Fibroblast of the aortic adventitia (primary cell): Measurements from ENCODE around the gene SERINC2. TPM values are rescaled to one million over a fixed set of nuclear protein-coding genes. Genes with fewer than 3 reads are reported as not detected.

Experiments used
- DNase-seq: peaks from one replicate; pipeline ENCODE4 v3.0.0-alpha.2; 2010; ENCODE audit warnings: low read depth
- H3K4me3 ChIP-seq: 2 replicates; pipeline ENCODE4 v1.5.1; 2011; ENCODE audit warnings: low read depth, mild to moderate bottlenecking, control low read depth, low read length, moderate library complexity
- total RNA-seq: library from RNA; depleted of rRNA; stranded (reverse); fragments of >200 nt; gene quantifications from 2 replicates; pipeline ENCODE4 v1.2.3, GENCODE V29; 2012; ENCODE audit warnings: low replicate concordance
- TF ChIP-seq, protein P1 (sequence below): IDR thresholded peaks from 2 replicates; pipeline ENCODE4 v1.5.1; 2011; ENCODE audit warnings: mild to moderate bottlenecking, low read length, control low read depth, inconsistent platforms; ENCODE audit not compliant: insufficient read depth

SERINC2 gene
- total RNA-seq, 1 donor = 5.4 TPM

DNA sequence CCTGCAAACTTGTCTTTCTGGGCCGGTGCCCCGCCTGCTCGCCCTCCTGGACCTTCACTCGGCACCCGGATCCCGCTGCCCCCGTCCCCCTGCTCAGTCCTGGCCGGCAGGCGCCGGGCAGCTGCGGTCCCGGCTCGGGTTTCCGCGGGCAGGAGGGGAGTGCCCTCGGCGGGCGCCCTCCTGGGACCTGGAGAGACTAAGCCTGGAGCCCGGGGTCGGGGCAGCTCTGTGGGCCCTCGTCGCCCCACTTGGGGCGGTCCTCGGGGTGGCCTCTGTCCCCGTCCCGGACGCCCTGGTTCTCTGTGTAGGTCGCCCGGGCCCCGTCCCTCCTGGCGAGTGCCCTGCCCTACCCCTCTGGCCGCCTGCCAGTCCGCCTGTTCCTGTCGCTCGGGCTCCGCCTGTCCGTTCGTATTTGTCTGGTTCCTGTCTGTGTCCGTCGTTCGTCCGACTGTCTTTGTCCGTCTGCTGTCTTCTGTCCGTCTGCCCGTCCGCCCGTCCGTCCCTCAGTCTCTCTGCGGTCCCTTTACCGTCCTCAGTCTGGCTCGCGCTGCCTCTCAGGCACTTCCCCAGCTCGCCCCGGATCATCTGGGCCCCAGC, 490 bp downstream of the SERINC2 start:
- TF ChIP-seq, protein P1, sequence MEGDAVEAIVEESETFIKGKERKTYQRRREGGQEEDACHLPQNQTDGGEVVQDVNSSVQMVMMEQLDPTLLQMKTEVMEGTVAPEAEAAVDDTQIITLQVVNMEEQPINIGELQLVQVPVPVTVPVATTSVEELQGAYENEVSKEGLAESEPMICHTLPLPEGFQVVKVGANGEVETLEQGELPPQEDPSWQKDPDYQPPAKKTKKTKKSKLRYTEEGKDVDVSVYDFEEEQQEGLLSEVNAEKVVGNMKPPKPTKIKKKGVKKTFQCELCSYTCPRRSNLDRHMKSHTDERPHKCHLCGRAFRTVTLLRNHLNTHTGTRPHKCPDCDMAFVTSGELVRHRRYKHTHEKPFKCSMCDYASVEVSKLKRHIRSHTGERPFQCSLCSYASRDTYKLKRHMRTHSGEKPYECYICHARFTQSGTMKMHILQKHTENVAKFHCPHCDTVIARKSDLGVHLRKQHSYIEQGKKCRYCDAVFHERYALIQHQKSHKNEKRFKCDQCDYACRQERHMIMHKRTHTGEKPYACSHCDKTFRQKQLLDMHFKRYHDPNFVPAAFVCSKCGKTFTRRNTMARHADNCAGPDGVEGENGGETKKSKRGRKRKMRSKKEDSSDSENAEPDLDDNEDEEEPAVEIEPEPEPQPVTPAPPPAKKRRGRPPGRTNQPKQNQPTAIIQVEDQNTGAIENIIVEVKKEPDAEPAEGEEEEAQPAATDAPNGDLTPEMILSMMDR = no peak
- H3K4me3 ChIP-seq = peak overlapping the region; percentile 72
- DNase-seq = peak; percentile 23

DNA sequence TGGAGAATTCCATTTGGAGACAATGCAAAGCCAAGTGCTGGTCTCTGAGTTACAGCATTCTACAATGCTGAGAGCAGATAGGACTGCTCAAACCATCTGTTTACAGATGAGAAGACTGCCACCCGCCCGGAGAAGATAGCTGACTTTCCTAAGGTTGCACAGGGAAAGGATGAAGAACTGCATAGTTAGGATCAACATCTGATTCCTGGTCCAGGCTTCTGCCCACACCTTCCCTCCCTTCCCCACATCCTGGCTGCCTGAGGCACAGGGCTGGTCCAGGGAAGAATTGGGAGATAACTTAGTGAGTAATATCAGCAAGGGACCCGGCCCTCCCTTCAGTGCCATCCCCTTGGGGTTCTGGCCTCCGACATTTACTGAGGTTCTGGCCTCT, 2.0 kb downstream of the SERINC2 start:
- DNase-seq = no peak
- no peak overlapping the region for H3K4me3 ChIP-seq
- TF ChIP-seq, protein P1 = no peak

DNA sequence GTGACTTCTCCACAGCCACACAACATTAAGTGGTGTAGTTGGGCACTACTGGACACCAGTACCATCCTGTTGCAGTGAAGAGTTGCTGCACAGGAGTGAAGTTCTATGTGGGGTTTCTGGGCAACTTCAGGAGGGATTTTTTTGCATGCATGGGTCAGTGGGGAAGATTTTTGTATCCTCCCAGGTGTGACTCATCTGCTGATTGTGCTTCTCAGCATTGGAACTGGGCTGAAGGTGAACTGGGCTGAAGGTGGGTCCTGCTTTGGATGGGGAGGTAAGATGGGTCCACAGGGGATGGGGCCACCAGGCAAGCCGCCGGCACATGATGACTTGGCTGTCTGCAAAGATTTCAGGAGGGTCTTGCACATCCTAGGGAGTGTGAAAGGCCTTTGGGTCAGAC, 2.6 kb downstream of the SERINC2 start:
- no peak for DNase-seq
- no peak overlapping the region for H3K4me3 ChIP-seq
- TF ChIP-seq, protein P1 = no peak

DNA sequence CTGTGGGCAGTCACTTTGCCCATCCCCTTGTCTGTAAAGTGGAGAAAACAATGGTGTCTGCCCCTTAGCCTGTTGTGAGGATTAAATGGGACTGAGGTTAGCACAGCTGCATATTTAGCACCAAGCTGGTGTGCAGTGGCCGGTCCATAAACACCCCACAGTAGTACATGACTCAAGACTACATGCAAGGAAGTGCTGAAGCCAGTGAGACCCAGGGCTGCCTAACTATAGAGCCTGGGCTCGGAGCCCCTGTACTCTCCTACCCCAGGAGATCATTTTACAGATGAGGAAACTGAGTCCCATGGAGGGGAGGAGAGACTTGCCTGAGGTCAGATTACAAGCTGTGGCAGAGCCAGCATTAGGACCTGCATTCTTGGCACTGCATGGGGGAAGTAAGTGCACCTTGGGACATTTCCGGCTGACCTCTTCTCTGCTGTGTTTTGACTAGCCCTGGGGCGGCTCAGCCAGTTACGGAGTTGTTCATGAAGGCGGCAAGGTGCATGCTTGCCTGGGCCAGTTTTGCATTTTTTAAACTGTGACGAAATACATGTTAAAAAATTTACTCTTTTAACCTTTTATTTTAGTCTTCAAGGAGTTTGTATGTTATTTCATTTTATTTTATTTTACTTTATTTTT, 3.2 kb downstream of the SERINC2 start:
- H3K4me3 ChIP-seq = no peak overlapping the region
- TF ChIP-seq, protein P1 = no peak
- no peak for DNase-seq

DNA sequence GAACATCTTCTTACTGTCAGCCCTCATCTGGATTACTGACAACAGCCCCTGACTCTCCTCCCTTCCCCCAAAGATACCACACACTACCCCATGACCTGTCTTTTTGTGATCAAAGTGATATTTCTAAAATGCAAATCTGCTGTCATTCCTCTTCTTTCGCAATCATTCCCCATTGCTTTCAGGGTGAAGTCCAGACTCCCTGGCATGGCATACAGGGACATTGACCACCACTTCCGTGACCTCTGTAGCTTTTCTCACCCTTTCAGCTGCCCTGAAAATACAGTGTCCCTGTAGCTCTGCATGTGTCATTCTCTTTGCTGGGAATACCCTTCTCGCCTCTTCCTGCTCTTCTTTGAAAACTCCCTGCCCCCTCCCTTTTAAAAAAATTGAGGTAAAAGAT, 4.1 kb downstream of the SERINC2 start:
- DNase-seq = no peak
- TF ChIP-seq, protein P1 = no peak
- H3K4me3 ChIP-seq = no peak overlapping the region

DNA sequence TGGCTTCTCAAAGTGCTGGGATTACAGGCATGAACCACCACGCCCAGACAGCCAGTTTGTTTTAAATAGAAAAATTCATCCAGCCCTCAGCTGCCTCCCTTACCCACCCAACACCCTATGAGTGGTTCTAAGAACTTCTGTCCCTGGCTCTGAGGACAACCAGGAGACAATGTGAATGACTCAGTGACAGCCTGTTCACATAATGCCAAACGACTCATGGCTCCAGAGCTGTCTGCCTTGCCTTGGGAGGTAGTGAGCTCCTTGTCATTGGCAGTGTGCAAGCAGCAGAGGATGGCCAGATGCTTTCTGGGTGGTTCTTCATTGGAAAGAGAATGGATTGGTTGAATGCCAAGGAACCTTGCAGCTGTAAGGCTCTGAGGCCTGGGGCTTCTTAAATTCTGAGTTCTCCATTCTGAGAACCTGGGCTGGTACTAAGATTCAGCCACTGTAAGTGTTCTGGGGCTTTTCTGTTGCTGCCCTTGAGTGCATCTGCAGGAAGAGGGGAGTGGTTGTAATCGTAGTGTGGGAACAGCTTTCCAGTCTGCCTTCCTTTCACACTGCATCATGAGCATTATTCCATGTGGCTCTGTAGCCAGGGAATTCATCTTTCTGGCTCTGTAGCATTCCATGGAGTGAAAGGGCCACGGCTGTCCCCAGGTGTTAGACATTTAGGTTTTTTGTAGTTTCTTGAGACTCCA, 5.8 kb downstream of the SERINC2 start:
- H3K4me3 ChIP-seq = no peak overlapping the region
- no peak for DNase-seq
- TF ChIP-seq, protein P1 = no peak
